ENCODE data around the gene SMYD3.
A peak's percentile ranks its signal among the peaks of the same experiment; 100 is the strongest.
"Not testable (repeated sequence)": the region's sequence is repeated elsewhere in the genome, so short reads cannot be mapped to it uniquely, and the experiment has no call there.

The SMYD3 gene

GRCh38 chr1:246350745-246351144, 156.3 kb downstream of the SMYD3 start:
- Mint-ChIP-seq H3K4me3 (no peak overlapping the region), H3K9me3 (ENCODE audit: low read depth) (peaks cover 3% of the 10 kb centered on the region), H3K36me3 (peaks cover 40% of the 10 kb centered on the region), H3K27me3 (no peaks in the 10 kb centered on the region), H3K27ac (no peak overlapping the region), H3K4me1 (ENCODE audit: low read depth) (no peaks in the 10 kb centered on the region)

DNA sequence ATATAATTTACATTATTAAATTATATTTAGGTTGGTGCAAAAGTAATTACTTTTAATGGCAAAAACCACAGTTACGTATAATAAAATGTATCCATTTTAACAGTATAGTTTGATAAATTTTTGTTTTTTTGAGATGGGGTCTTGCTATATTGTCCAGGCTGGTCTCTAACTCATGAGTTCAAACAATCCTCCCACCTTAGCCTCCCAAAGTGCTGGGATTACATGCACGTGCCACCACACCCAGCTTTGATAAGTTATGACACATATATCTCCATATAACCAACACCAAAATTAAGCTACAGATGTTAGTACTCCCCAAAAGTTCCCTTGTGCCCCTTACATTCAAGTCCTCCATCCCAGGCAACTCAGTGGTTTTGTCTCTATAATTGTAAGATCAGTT, 163.1 kb downstream of the SMYD3 start:
- Mint-ChIP-seq H3K27ac (no peak overlapping the region), H3K4me1 (ENCODE audit: low read depth) (peaks cover 4% of the 10 kb centered on the region), H3K36me3 (peaks cover 46% of the 10 kb centered on the region), H3K4me3 (no peak overlapping the region), H3K27me3 (no peaks in the 10 kb centered on the region), H3K9me3 (ENCODE audit: low read depth) (peaks cover 3% of the 10 kb centered on the region)

DNA sequence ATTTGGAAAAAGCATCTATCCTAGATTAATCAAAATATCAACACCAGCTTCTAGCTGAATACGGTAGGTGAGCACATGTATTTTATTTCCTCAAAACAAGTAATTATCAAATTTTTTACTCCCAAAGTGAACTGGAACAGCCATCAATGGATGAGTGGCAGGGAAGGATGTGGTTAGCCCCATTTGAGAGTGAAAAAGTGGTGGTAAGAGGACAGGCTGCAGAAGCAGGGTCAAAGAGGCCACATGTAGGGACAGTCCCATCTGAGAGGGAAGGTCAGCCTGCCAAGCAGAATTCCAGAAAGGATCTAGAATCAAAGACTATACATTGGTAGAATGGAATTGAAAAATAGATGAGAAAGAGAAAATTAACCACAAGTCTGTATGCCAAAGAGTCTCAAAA, 163.8 kb downstream of the SMYD3 start:
- H3K27ac Mint-ChIP-seq = no peak overlapping the region
- peaks cover 42% of the 10 kb centered on the region for H3K36me3 Mint-ChIP-seq
- H3K4me3 Mint-ChIP-seq = no peak overlapping the region
- peaks cover 3% of the 10 kb centered on the region for H3K9me3 Mint-ChIP-seq (ENCODE audit: low read depth)
- peaks cover 7% of the 10 kb centered on the region for H3K4me1 Mint-ChIP-seq (ENCODE audit: low read depth)
- no peaks in the 10 kb centered on the region for H3K27me3 Mint-ChIP-seq

DNA sequence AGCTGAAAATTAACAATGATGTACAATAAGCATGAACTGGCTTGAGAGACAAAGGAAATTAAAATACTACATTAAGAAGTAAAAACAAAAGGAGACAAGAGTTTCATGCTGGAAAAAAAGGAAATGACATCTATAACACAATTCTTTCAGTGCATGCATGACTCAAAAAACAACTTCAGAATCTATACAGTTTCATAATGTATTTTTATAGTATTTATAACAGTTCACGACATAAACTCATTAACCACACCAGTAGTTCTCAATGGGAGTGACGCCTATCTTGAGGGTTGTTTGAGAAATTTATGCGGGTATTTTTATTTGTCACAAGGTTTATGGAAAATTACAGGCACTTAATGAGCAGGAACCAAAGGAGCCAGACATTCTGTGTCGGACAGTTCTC, 168.5 kb downstream of the SMYD3 start:
- Mint-ChIP-seq H3K9me3 (ENCODE audit: low read depth) (no peaks in the 10 kb centered on the region), H3K4me1 (ENCODE audit: low read depth) (peaks cover 8% of the 10 kb centered on the region), H3K27me3 (no peaks in the 10 kb centered on the region), H3K4me3 (no peak overlapping the region), H3K36me3 (peaks cover 27% of the 10 kb centered on the region), H3K27ac (no peak overlapping the region)

DNA sequence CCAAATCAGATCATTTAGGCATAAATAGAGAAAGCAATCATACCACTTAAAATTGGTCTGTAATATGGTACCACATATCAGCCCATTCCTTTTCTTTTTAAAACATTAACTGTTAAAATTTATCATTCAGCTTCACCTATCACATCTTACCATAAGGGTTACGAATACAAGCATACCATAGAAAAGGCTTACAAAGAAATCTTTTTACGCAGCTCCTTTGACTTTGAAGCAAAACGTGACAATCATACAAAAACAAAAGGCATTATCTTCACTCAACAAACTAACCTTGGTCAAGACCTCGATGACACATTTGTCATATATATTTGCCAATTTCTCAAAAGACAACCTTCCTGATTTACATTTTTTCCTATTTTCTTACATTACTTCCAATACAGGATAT, 169.0 kb downstream of the SMYD3 start:
- H3K9me3 Mint-ChIP-seq (ENCODE audit: low read depth) = no peaks in the 10 kb centered on the region
- H3K27ac Mint-ChIP-seq = no peak overlapping the region
- H3K4me3 Mint-ChIP-seq = no peak overlapping the region
- peaks cover 27% of the 10 kb centered on the region for H3K36me3 Mint-ChIP-seq
- no peaks in the 10 kb centered on the region for H3K27me3 Mint-ChIP-seq
- H3K4me1 Mint-ChIP-seq (ENCODE audit: low read depth) = peaks cover 5% of the 10 kb centered on the region

DNA sequence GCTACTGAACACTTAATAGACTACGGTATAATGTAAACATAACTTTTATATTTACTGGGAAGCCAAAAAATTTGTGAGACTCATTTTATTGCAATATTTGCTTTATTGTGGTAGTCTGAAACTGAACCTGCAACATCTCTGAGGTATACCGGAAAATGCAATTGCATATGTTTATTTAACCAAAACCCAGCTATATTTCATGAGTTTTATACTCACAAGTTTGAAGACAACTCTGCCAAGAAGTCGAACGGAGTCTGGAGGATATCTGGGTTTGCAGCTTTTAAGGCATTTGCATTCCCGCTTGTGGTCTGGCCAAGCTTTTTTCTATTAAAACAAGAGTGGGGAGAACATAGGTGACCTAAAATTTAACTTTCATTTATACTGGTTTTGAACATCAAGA, 171.9 kb downstream of the SMYD3 start:
- H3K4me1 Mint-ChIP-seq (ENCODE audit: low read depth) = peaks cover 24% of the 10 kb centered on the region
- H3K36me3 Mint-ChIP-seq = peaks cover 44% of the 10 kb centered on the region
- H3K4me3 Mint-ChIP-seq = no peak overlapping the region
- H3K9me3 Mint-ChIP-seq (ENCODE audit: low read depth) = peaks cover 9% of the 10 kb centered on the region
- H3K27me3 Mint-ChIP-seq = no peaks in the 10 kb centered on the region
- H3K27ac Mint-ChIP-seq = no peak overlapping the region

DNA sequence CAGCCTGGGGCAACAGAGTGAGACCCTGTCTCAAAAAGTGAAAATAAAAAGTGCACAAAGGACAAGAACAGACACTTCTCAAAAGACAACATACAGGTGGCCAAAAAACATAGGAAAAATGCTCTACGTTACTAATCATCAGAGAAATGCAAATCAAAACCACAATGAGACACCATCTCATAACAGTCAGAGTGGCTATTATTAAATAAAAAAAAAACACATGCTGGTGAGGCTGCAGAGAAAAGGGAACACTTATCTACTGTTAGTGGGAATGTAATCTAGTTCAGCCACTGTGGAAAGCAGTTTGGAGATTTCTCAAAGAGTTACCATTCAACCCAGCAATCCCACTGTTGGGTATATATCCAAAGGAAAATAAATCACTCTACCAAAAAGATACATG, 173.2 kb downstream of the SMYD3 start:
- peaks cover 30% of the 10 kb centered on the region for H3K4me1 Mint-ChIP-seq (ENCODE audit: low read depth)
- H3K27me3 Mint-ChIP-seq = no peaks in the 10 kb centered on the region
- no peak overlapping the region for H3K4me3 Mint-ChIP-seq
- peaks cover 47% of the 10 kb centered on the region for H3K36me3 Mint-ChIP-seq
- peaks cover 15% of the 10 kb centered on the region for H3K9me3 Mint-ChIP-seq (ENCODE audit: low read depth)
- H3K27ac Mint-ChIP-seq = no peak overlapping the region

DNA sequence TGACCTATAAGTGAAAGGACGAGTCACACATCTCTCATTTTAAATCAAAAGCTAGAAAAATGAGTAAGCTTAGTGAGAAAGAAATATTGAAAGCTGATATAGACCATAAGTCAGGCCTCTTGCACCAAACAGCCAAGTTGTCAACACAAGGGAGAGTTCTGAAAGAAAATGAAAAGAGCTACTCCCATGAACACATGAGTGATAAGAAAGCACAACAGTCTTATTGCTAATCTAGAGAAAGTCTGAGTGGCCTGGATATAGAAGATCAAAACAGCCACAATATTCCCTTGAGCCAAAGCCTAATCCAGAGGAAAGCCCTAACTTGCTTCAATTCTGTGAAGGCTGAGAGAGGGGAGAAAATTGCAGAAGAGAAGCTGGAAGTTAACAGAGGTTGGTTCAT, 175.0 kb downstream of the SMYD3 start:
- Mint-ChIP-seq H3K4me1 (ENCODE audit: low read depth) (peaks cover 25% of the 10 kb centered on the region), H3K27ac (peak overlapping the region; percentile 64), H3K36me3 (peaks cover 50% of the 10 kb centered on the region), H3K9me3 (ENCODE audit: low read depth) (peaks cover 15% of the 10 kb centered on the region), H3K27me3 (no peaks in the 10 kb centered on the region), H3K4me3 (peak overlapping the region; percentile 60)

GRCh38 chr1:246329900-246330299, 177.2 kb downstream of the SMYD3 start:
- H3K36me3 Mint-ChIP-seq = peaks cover 50% of the 10 kb centered on the region
- peaks cover 25% of the 10 kb centered on the region for H3K4me1 Mint-ChIP-seq (ENCODE audit: low read depth)
- no peak overlapping the region for H3K4me3 Mint-ChIP-seq
- H3K27me3 Mint-ChIP-seq = no peaks in the 10 kb centered on the region
- H3K27ac Mint-ChIP-seq = peak overlapping the region; percentile 47
- H3K9me3 Mint-ChIP-seq (ENCODE audit: low read depth) = peaks cover 15% of the 10 kb centered on the region

- H3K27me3 Mint-ChIP-seq, H3K27ac Mint-ChIP-seq, H3K4me3 Mint-ChIP-seq: not testable (repeated sequence)
- Mint-ChIP-seq H3K4me1 (ENCODE audit: low read depth) (peaks cover 25% of the 10 kb centered on the region), H3K36me3 (peaks cover 51% of the 10 kb centered on the region), H3K9me3 (ENCODE audit: low read depth) (peaks cover 15% of the 10 kb centered on the region)
These were observed 177.8 kb downstream of the SMYD3 start for GRCh38 chr1:246329292-246329691.

GRCh38 chr1:246324711-246325110, 182.4 kb downstream of the SMYD3 start:
- no peaks in the 10 kb centered on the region for H3K27me3 Mint-ChIP-seq
- no peak overlapping the region for H3K4me3 Mint-ChIP-seq
- no peak overlapping the region for H3K27ac Mint-ChIP-seq
- H3K36me3 Mint-ChIP-seq = peaks cover 17% of the 10 kb centered on the region
- peaks cover 6% of the 10 kb centered on the region for H3K4me1 Mint-ChIP-seq (ENCODE audit: low read depth)
- peaks cover 2% of the 10 kb centered on the region for H3K9me3 Mint-ChIP-seq (ENCODE audit: low read depth)

DNA sequence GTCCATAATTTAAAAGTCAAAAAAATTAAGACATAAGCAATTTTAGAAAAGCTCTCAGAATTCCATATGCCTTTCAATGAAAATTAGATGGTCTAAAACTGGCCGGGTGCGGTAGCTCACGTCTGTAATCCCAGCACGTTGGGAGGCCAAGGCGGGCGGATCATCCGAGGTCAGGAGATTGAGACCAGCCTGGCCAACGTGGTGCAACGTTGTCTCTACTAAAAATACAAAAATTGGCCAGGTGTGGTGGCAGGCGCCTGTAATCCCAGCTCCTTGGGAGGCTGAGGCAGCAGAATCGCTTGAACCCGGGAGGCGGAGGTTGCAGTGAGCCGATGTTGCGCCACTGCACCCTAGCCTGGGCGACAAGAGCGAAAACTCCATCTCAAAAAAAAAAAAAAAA, 183.0 kb downstream of the SMYD3 start:
- H3K4me1 Mint-ChIP-seq (ENCODE audit: low read depth); H3K4me3 Mint-ChIP-seq; H3K9me3 Mint-ChIP-seq (ENCODE audit: low read depth); H3K27ac Mint-ChIP-seq; H3K27me3 Mint-ChIP-seq: not testable (repeated sequence)
- peaks cover 18% of the 10 kb centered on the region for H3K36me3 Mint-ChIP-seq

GRCh38 chr1:246320286-246320685, 186.8 kb downstream of the SMYD3 start:
- Mint-ChIP-seq H3K36me3 (peaks cover 11% of the 10 kb centered on the region), H3K27me3 (no peaks in the 10 kb centered on the region), H3K4me1 (ENCODE audit: low read depth) (peaks cover 4% of the 10 kb centered on the region), H3K9me3 (ENCODE audit: low read depth) (no peaks in the 10 kb centered on the region), H3K4me3 (no peak overlapping the region), H3K27ac (no peak overlapping the region)

DNA sequence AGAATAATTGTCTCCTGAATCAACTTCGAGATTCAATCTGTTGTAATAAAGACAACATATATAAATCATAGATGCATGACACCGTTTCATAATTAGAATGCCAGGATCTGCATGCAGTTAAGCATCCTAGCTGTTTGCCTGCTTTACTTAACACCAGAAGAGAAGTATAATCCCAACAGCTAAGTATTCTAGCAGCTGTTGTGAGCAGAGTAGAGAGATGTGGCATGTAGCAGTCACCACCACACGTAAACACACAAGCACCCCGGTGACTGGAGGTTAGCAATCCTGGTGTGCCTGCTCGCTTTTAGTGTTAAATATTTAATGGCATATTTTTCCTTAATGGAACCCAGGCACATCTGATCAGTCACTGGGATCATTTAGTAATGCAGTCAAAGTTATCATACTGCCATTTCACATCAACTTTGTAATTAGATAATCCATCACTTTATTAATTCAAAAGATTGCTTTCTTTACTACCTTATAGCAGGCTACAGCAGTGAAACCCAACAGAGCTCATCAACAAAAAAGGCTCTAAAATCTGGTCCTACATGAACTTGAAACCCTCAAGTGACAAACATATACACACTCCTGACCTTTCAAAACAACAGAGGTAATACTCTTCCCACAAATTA, 187.9 kb downstream of the SMYD3 start:
- Mint-ChIP-seq H3K4me1 (ENCODE audit: low read depth) (peaks cover 4% of the 10 kb centered on the region), H3K27me3 (no peaks in the 10 kb centered on the region)

DNA sequence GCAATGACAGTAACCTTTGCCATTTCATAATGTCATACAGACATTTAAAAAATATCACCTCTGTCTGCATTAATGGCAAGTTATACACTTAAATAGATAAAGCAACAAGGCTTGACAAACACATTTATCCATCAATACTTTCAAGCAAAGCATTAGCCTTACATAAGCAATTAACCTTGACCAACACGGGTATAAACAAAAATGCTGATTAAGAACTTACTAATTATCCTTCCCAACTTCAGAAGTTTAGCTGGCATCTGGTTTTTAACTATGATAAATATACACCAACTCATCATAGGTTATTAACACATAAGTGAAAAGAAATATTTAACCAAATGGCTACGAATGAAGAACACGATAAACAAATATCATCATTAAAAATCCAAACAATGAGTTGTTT, 188.5 kb downstream of the SMYD3 start:
- no peaks in the 10 kb centered on the region for H3K27me3 Mint-ChIP-seq
- H3K9me3 Mint-ChIP-seq (ENCODE audit: low read depth) = no peaks in the 10 kb centered on the region
- H3K27ac Mint-ChIP-seq = no peak overlapping the region
- no peak overlapping the region for H3K4me3 Mint-ChIP-seq
- H3K36me3 Mint-ChIP-seq = peaks cover 12% of the 10 kb centered on the region
- H3K4me1 Mint-ChIP-seq (ENCODE audit: low read depth) = peaks cover 4% of the 10 kb centered on the region

More for the DNA sequence above, 187.9 kb downstream of the SMYD3 start:
- Mint-ChIP-seq H3K27ac (no peak overlapping the region), H3K36me3 (peaks cover 12% of the 10 kb centered on the region), H3K9me3 (ENCODE audit: low read depth) (no peaks in the 10 kb centered on the region), H3K4me3 (no peak overlapping the region)

DNA sequence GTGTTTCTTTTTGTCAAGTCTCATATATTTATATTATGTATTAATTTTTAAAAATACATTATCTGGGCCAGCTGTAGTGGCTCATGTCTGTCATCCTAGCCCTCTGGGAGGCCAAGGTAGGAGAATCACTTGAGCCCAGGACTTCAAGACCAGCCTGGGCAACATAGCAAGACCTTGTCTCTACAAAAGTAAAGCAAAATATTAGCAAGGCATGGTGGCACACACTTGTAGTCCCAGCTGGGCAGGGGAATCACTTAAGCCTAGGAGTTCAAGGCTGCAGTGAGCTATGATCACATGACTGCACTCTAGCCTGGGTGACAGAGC, 189.1 kb downstream of the SMYD3 start:
- no peaks in the 10 kb centered on the region for H3K27me3 Mint-ChIP-seq
- peaks cover 4% of the 10 kb centered on the region for H3K4me1 Mint-ChIP-seq (ENCODE audit: low read depth)
- H3K4me3 Mint-ChIP-seq = no peak overlapping the region
- H3K36me3 Mint-ChIP-seq = peaks cover 15% of the 10 kb centered on the region
- no peak overlapping the region for H3K27ac Mint-ChIP-seq
- no peaks in the 10 kb centered on the region for H3K9me3 Mint-ChIP-seq (ENCODE audit: low read depth)

Data from activated naive CD8-positive, alpha-beta T cell (primary cell).